GM21717 (cell line): Measurements from ENCODE around the gene PDE8B.

Experiments used
- ATAC-seq: cut with Tn5 transposase; IDR thresholded peaks from one replicate; pipeline ENCODE4 v1.9.1; 2021; ENCODE audit warnings: mild to moderate bottlenecking, moderate library complexity; ENCODE audit not compliant: unreplicated experiment

The PDE8B gene

DNA sequence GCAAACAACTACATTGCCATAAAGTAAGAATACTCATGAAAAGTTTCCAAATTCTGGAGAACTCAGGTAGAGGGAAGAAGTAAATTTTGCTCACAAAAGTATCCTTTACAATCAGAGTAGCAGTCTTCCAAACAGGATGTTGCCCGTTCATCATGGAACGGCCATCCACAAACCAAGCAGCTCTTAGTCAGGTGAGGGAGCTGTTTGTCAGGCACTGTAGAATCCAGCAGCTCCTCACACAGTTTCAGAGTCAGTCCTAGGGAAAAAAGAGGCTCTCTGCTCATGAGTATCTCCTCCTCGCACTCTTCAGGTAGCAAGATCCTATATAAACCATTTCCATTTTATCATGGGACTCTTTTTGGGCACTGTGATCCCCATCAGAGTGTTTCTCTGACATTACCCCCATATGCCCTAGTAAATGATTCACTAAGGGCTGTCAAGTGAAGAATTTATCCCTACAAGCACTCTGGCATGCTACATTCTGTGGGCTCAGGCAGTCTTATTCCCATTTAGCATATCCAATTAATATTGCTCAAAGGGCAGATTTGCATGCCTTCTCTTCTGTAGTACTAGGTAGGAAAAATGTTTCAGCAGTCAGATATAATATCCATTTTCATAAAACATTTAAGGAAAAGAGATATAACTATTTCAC is 183.7 kb downstream of the PDE8B start:
- ATAC-seq: no peak

DNA sequence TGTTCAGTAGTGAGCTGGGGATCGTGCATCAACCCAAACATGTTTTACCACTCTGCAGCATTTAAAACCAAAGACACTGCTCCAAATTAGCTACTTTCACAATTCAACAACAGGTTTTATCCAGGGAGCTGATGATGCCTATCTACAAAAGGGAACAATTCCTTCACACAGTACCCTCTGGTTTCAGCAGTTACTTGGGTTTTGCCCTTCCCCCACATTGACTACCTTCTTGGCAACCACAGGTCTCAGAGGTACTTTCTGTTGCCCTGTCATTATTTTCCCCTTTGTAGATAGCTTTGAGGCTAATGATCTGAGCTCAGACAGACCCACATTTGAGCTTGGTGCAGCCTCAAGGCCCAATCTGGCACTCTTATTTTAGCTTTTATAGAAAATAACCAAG is 185.5 kb downstream of the PDE8B start:
- ATAC-seq: no peak

DNA sequence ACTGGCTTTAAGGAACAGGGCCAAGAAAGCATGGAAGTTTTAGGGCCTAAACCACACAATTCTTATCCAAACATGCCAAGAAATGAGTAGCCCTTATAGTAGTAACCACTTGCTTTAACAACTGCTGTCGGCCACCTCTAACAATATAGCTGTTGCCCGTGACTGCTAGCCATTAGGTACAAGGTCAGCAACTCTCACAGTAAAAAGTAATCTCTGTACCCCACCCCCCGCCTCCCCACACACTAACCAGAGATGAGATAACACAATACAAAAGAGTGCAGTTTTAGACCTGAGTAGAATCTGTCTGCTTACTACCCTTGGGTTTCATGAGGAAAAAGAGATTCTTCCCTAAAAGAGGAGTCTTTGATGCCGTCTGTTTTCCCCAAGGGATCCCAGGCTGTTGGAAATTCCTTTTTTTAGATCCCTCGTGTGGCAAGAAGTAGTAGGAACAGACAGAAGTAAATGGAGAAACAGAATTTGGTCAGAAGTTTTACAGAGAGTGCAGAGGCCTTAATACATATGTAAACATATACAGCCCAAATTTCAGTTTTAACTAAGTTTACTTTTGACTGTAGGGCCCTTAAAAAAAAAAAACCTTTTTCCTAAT is 187.3 kb downstream of the PDE8B start:
- ATAC-seq: no peak

DNA sequence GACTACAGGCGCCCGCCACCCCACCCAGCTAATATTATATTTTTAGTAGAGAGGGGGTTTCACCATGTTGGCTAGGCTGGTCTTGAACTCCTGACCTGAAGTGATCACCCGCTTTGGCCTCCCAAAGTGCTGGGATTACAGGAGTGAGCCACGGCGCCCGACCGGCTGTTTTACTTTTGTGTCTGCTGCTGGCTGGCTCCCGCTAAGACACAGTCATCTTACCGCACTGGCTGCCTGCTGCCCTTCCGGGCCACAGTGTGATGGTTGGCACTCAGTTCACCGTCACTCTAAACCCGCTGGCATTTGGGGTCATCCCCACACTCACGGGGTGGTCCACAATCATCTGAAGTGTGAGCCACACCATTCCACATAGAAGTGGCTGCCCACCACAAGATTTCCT is 188.0 kb downstream of the PDE8B start:
- no peak for ATAC-seq

DNA sequence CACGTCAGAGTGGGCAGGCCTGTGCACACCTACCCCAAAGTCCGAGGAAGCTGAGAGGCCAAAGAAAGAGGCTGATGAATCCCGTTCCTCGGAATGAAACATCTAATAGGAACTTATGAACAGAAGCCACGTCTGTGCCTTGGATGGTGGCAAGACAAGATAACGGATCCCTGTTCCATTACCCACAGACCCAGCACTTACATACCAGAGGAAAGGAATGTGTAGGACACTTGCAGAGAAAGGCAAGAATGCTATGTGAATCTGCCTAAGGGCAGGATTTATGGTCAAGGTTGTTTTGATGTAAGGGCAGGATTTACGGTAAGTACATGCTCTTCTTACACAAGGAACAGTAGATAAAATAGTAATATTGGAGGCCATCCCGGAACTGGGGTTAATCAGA is 188.4 kb downstream of the PDE8B start:
- ATAC-seq: no peak

DNA sequence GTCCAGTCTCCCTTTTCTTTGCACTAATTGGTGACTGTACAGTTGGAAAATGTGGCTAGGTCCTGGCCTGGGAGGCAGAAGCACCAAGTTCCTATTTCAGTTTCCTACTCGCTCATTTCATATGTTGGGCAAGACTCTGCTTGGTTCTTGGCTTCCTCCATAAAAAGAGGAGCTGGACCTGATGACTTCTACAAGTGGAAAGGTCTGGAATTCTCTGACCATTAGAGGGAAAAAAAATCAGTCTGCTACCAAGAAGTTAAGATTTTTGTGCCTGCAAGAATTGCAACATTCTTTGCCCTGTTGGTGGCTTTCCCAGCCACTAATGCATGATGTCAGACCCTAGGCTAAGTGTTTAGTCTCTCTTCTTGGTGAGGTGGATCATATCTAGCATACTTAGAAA is 190.2 kb downstream of the PDE8B start:
- ATAC-seq: no peak

DNA sequence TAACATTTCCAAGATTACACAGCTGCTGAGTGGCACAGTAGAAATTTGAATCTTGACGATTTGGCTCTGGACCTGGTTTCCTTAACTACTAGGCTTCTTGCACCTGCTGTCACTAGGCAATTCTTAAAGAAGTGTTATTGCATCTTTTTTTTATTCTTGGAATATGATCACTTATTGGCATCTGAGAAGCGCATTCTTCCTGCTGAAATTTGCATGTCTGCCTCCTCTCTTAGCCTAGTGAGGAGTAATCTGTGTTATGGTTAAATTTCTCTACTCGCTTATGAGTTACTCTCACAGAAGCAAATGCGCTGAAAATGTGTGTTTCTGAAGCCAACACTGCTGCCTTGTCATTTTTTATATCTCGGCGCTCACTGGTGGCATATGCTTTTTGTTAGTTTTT is 192.3 kb downstream of the PDE8B start:
- ATAC-seq: no peak

DNA sequence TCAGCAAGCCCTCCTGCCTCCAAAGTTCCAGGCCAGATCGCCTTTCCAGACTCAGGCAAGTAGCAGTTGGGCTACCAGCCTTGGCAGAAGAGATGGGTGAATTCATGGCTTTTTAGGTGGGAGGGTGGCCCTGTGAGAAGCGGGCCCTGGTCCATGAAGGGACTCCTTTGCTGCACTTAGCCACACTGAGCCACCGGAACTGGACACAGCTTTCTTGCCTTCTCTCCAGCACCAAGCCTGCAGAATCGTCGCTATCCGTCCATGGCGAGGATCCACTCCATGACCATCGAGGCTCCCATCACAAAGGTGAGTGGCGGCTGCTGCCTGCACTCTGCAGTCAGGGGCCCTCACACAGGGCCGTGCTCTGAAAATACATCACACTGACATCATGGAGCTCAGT is 196.7 kb downstream of the PDE8B start:
- ATAC-seq: no peak

DNA sequence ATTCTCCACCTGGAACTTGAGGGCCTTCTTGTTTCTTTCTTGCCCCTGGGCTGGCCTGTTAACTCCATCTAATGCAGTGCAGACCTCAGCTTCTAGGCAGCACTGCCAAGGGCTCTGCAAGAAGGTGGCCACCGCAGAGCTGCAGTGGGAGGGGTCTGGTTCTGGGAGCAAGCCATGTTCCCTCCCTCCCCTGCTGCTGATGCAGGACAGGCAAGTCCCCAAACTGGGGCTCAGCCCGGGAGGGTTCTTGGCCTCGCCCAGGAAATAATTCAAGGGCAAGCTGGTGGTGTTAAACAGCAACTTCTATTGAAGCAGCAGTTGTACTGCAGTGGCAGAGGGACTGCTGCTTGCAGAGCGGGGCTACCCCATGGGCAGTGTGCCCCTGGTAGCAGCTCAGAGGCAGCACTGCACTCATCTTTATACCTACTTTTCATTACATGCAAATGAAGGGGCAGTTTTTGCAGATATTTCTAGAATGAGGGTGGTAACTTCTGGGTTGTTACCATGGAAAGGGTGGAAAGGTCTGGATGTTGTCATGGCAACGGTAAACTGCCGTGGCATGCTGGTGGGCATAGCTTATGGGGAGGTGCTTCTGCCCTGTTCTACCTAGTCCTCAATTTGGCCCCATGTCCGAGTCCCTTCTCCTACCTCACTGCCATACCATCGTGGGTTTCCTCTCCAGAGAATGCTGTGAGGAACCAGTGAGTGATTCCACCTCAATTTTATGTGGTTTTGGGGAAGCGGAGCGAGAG is 199.6 kb downstream of the PDE8B start:
- ATAC-seq: no peak

DNA sequence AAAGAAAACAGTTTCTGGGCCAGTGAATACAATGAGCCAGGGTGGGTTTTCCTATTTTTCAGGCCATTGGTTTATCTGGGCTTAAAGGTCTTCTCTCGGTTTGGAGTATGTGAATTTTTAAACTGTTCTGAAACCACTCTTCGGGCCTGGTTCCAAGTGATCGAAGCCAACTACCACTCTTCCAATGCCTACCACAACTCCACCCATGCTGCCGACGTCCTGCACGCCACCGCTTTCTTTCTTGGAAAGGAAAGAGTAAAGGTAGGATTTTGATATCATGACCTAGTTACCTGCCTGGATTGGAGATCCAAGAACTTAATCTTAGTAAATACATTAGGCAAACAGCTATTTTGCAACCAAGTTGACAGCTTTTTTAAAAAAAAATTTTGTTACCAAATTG is 202.6 kb downstream of the PDE8B start:
- ATAC-seq: no peak

DNA sequence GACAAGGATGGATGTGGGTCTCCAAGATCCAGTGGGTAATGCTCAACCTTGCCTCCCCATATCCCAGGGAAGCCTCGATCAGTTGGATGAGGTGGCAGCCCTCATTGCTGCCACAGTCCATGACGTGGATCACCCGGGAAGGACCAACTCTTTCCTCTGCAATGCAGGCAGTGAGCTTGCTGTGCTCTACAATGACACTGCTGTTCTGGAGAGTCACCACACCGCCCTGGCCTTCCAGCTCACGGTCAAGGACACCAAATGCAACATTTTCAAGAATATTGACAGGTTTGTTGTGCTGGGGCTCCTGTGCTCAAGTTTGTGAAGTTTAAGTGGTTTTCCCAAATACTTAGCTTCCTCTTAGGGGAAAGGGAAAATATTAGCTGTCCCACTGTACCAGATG is 207.7 kb downstream of the PDE8B start:
- ATAC-seq: no peak

DNA sequence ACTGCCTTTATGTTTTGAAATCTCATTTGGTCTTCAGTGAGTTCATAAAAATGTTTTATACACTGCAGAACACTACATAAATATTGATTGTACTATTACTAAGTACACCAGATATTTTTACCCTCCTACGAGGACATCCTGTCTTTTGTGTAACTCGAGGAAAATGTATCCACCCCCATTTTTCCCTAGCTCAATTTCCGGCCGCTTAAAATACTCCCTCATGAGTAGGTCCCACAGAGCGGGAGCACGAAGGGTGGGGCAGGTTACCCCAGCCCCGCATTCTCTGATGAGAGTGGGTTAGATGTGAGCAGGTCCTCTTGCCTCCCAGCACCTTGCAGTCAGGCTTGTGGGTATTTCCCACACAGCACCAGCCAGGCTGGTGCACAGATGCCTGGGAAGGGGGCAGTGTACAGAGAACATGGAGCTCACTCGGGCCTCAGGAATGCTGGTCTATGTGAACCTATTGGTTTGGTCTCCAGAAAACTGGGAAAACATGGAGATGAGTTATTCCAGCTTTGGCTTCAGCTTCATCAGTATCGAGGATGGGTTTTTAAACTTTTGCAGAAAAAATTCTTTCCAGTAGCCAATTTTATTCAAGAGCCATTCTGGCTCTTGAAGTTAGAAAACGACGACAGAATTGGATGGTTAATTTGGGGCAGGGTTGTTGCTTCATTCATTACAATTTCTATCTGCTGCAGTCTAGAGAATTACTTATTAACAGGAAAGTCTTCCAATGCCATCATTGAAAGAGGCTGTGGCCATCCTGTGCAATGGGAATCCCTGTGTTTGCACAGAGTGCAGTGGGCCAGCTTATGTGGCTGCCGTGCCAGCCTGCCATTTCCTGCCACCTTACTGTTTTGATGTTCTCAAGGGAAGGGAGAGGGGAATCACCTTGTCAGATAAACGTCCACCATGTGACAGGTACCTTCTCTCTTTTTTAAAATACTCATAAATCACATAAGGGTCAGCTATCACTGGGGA is 208.4 kb downstream of the PDE8B start:
- no peak for ATAC-seq

DNA sequence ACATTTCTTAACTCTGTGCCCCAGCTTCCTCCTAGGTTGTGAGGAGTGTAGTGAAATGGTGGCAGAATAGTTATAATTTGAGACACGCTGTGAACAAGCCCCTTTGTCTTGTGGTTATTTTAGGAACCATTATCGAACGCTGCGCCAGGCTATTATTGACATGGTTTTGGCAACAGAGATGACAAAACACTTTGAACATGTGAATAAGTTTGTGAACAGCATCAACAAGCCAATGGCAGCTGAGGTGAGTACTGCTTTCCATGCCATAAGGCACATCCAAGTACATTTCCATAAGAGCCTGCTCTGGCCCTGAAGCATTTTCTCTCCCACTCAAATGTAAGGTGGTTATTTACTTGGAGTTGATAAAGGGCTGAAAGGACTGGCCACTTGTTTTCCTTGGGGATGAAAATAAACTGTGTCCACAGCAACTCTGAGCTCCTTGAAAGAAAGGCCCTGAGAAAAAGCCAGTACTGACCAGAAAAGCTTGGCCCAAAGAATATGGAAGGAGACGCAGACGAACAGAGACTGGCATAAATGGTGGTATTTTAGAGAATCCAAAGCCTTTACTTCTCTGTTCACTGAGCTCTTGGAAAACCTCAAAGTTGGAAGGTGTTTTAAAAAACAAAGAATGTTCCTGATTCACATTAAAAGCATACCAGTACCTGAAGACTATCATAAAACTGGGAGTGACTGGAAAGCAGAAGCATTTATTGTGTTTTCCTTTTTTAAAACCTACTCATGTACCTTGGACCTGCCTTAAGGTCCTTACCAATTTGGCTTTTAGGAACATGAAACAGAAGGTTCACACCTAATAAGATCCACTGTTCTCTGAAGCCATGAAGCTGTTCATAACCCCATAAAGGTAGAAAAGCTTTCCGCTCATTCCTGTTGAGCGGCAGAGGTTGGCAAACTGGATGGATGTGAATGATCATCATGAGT is 209.4 kb downstream of the PDE8B start:
- no peak for ATAC-seq

DNA sequence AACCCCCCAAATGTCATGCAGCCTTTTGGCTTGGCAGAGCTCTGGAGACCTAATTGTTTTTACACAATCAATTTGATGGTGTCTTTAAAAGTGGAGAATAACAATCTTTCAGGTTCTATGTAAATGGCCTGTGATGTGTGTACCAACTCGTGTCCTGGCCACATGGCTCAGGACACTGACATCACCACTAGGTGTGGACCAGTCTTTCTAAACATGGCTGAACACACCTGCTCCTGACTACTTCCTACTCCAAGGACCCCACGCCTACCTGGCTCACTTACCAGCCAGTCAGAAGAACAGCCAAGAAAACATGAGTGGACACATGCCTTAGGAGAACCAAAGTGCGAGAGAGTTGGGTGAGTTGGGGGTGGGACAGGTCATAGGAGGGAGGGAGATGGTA is 210.5 kb downstream of the PDE8B start:
- no peak for ATAC-seq

DNA sequence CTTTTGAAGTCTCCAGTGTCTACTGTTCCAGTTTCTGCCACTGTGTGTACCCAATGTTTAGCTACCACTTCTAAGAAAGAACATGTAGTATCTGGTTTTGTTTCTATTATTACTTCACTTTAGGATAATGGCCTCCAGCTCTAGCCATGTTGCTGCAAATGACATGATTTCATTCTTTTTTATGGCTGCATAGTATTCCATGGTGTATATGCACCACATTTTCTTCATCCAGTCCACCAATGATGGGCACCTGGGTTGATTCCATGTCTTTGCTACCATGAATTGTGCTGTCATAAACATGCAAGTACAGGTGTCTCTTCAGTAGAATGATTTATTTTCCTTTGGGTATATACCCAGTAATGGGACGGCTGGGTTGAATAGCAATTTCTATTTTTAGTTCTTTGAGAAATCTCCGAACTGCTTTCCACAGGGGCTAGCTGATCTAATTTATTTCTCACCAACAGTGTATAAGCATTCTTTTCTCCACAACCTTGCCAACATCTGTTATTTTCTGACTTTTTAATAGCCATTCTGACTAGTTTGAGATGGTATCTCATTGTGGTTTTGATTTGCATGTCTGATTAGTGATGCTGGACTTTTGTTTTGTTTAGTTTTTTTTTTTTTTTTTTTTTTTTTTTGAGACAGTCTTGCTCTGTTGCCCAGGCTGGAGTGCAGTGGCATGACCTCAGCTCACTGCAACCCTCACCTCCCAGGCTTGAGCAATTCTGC is 212.7 kb downstream of the PDE8B start:
- ATAC-seq: no peak

DNA sequence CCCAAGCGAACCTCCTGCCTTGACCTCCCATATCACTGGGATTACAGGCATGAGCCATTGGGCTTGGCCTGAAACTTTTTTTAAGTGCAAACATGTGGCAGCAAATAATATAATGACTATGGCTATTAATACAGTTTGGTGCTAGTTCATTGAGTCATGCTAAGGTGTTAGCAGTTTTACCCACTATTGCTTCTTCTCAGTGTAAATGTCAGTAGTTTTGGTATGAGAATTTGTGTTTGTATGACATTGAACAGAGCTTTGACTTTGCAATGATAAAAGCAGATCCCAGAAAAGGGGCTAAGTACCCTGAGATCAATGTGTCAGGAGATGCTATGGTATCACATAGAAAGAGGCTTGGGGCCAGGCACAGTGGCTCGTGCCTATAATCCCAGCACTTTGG is 214.4 kb downstream of the PDE8B start:
- no peak for ATAC-seq

DNA sequence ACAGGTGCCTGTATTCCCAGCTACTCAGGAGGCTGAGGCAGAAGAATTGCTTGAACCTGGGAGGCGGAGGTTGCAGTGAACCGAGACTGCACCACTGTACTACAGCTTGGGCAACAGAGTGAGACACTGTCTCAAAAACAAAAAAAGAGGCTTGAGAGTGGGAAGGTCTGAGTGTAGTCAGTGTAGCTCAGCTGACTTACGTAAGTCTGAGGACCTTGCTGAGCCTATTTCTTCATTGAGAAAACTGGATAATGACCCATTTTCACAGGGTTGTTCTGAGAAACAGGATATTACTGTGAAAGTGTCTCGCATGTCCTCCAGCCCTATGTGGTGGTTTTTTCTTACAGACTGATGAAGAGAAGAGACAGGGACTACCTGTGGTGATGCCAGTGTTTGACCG is 214.9 kb downstream of the PDE8B start:
- ATAC-seq: no peak

DNA sequence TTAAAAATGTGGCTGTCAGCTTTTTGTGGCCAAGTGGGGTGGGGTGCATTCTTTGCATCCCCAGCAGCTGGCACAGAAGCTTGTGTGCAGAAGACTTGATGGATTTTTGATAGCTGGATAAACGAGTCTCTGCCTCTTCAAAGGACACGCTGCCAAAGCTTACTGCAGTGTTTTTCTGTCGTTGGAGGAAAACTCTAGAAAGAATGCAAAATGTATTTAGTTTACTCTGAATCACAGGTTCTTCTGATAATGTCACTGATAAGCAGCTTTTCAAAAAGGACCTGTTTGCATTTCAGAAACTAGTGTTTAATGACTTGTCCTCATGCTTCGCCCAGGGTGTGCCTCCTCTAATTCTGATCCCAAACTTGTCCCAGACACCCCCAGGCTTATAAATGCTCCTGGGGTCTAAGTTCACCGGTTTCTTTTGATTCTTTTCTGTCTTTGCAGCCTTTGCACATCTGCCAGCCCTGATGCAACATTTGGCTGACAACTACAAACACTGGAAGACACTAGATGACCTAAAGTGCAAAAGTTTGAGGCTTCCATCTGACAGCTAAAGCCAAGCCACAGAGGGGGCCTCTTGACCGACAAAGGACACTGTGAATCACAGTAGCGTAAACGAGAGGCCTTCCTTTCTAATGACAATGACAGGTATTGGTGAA is 215.6 kb downstream of the PDE8B start:
- no peak for ATAC-seq

DNA sequence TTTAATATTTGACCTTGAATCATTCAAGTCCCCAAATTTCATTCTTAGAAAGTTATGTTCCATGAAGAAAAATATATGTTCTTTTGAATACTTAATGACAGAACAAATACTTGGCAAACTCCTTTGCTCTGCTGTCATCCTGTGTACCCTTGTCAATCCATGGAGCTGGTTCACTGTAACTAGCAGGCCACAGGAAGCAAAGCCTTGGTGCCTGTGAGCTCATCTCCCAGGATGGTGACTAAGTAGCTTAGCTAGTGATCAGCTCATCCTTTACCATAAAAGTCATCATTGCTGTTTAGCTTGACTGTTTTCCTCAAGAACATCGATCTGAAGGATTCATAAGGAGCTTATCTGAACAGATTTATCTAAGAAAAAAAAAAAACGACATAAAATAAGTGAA is 216.2 kb downstream of the PDE8B start:
- ATAC-seq: no peak
